HCT116 (cell line): ENCODE measurements around the gene VEZF1. TPM values are rescaled to one million over a fixed set of nuclear protein-coding genes. Genes with fewer than 3 reads are reported as not detected.

Experiments used
- ATAC-seq: fragments of 200-7000 bp; cut with Tn5 transposase; 2 replicates; pipeline ENCODE4 v1.9.1; 2020; ENCODE audit warnings: mild to moderate bottlenecking, moderate library complexity
- BruUV-seq: library from RNA; stranded (reverse); fragments of 400-500 nt; replicated peaks from 2 replicates; lab custom pipeline; 2021; lab: Mats Ljungman, UMichigan
- CTCF ChIA-PET: fragments of 300-600 bp; sonication (Branson Sonifier 250); formaldehyde crosslinking; loops from one replicate; lab custom pipeline; 2021; ENCODE audit warnings: antibody characterized with exemption; lab: Charles Lee
- POLR2A ChIA-PET: fragments of 300-600, 350-600 bp; sonication (Branson Sonifier 250); formaldehyde crosslinking; loops from one replicate; lab custom pipeline; 2021; ENCODE audit warnings: antibody characterized with exemption; lab: Charles Lee
- RAD21 ChIA-PET, 2 experiments: fragments of 300-600 bp; sonication (Branson Sonifier 250); formaldehyde crosslinking; loops; one replicate each; lab custom pipeline; 2023; ENCODE audit warnings: low total read pairs in 2 of 2; ENCODE audit not compliant: uncharacterized antibody in 2 of 2, unreplicated experiment in 2 of 2, low non-redundant PET in 1 of 2; lab: Charles Lee
- DNase-seq: peaks from one replicate; pipeline ENCODE4 v3.0.0-alpha.2; 2010; ENCODE audit warnings: low read depth, low spot score
- H2AFZ ChIP-seq: fragments of 200-600 bp; shearing (Covaris generic), sonication (generic); 2 replicates; pipeline ENCODE4 v1.6.1; 2017; ENCODE audit warnings: low read depth, mixed run types, mixed read lengths, antibody characterized with exemption, low read length; ENCODE audit not compliant: poor library complexity, severe bottlenecking
- H3K27ac ChIP-seq: 2 replicates; pipeline ENCODE4 v1.5.1; 2012; ENCODE audit warnings: low read depth, low read length
- H3K27me3 ChIP-seq: fragments of 200-600 bp; sonication (generic); 2 replicates; pipeline ENCODE4 v1.6.1; 2016; ENCODE audit warnings: mixed run types, low read length, mixed read lengths; ENCODE audit not compliant: insufficient read depth
- H3K36me3 ChIP-seq, 2 experiments: fragments of 200-500 bp in 1 of 2; fragments of 200-600 bp in 1 of 2; sonication (Bioruptor generic) in 1 of 2; sonication (generic) in 1 of 2; 2 replicates each; pipeline versions ENCODE4 v1.5.1 to v1.6.1; 2014 to 2016; ENCODE audit warnings: low read length in 2 of 2, inconsistent platforms in 1 of 2, mixed read lengths in 1 of 2, mixed run types in 1 of 2; ENCODE audit not compliant: insufficient read depth in 2 of 2, control insufficient read depth in 1 of 2
- H3K4me1 ChIP-seq, 2 experiments: fragments of 200-600 bp in 1 of 2; sonication (generic) in 1 of 2; 2 replicates each; pipeline versions ENCODE4 v1.5.1 to v1.6.1; 2012 to 2017; ENCODE audit warnings: low read length in 2 of 2, inconsistent platforms in 1 of 2, mild to moderate bottlenecking in 1 of 2, mixed read lengths in 1 of 2, mixed run types in 1 of 2, moderate library complexity in 1 of 2; ENCODE audit not compliant: insufficient read depth in 2 of 2, control insufficient read depth in 1 of 2
- H3K4me2 ChIP-seq: fragments of 200-600 bp; sonication (generic); 2 replicates; pipeline ENCODE4 v1.6.1; 2017; ENCODE audit warnings: mixed run types, low read length, mixed read lengths
- H3K4me3 ChIP-seq, 2 experiments: fragments of 200-600 bp in 1 of 2; sonication (generic) in 1 of 2; replicated peaks in 1 of 2; 2 replicates each; pipeline ENCODE4 v1.5.1; 2011 to 2016; ENCODE audit warnings: low read length in 2 of 2, control low read depth in 1 of 2, low read depth in 1 of 2, mild to moderate bottlenecking in 1 of 2, mixed read lengths in 1 of 2, mixed run types in 1 of 2
- H3K79me2 ChIP-seq: fragments of 200-600 bp; sonication (generic); 2 replicates; pipeline ENCODE4 v1.6.1; 2017; ENCODE audit warnings: mild to moderate bottlenecking, mixed run types, low read length, moderate library complexity, mixed read lengths; ENCODE audit not compliant: insufficient read depth
- H3K9ac ChIP-seq: fragments of 200-600 bp; sonication (generic); 2 replicates; pipeline ENCODE4 v1.6.1; 2016; ENCODE audit warnings: low read length, mixed read lengths
- H3K9me2 ChIP-seq: fragments of 200-600 bp; sonication (generic), shearing (Covaris generic); 2 replicates; pipeline ENCODE4 v1.6.1; 2017; ENCODE audit warnings: mixed run types, mild to moderate bottlenecking, moderate library complexity; ENCODE audit not compliant: insufficient read depth
- H3K9me3 ChIP-seq, 2 experiments: fragments of 200-500 bp in 1 of 2; fragments of 200-600 bp in 1 of 2; sonication (Bioruptor generic) in 1 of 2; sonication (generic) in 1 of 2; 2 replicates each; pipeline ENCODE4 v1.6.1; 2014 to 2017; ENCODE audit warnings: low read length in 2 of 2, mixed read lengths in 2 of 2, inconsistent platforms in 1 of 2, low read depth in 1 of 2, mild to moderate bottlenecking in 1 of 2, mixed run types in 1 of 2, moderate library complexity in 1 of 2; ENCODE audit not compliant: control insufficient read depth in 1 of 2, insufficient read depth in 1 of 2
- H4K20me1 ChIP-seq: fragments of 200-600 bp; sonication (generic), shearing (Covaris generic); 2 replicates; pipeline ENCODE4 v1.6.1; 2017; ENCODE audit warnings: mixed run types, mild to moderate bottlenecking, moderate library complexity; ENCODE audit not compliant: insufficient read depth
- CBX3 ChIP-seq: IDR thresholded peaks from 2 replicates; pipeline ENCODE4 v1.6.1; 2012; ENCODE audit warnings: low read depth
- POLR2AphosphoS5 ChIP-seq: IDR thresholded peaks from 2 replicates; pipeline ENCODE4 v1.6.1; 2011; ENCODE audit warnings: mild to moderate bottlenecking, low read depth, low read length, moderate library complexity
- RAD21 ChIP-seq: IDR thresholded peaks from 2 replicates; pipeline ENCODE4 v1.6.1; 2012; ENCODE audit warnings: low read depth, mild to moderate bottlenecking
- SIN3A ChIP-seq: IDR thresholded peaks from 2 replicates; pipeline ENCODE4 v1.6.1; 2012; ENCODE audit warnings: low read depth
- TCF7L2 ChIP-seq: IDR thresholded peaks from 2 replicates; pipeline ENCODE4 v1.7.0; 2011; ENCODE audit warnings: borderline replicate concordance, inconsistent platforms; ENCODE audit not compliant: insufficient read depth, insufficient read length; ENCODE audit errors: extremely low read depth
- ZFX ChIP-seq: fragments of 450-650 bp; IDR thresholded peaks from 2 replicates; pipeline ENCODE4 v1.6.1; 2017
- intact Hi-C: fragments of 100-400 bp; cut with micrococcal nuclease; formaldehyde crosslinking; loops from 2 replicates; pipeline ENCODE4 v1.10.0; 2022
- total RNA-seq: library from RNA; stranded (reverse); gene quantifications from one replicate; pipeline ENCODE4 v1.2.1, GENCODE V29; 2021; ENCODE audit not compliant: unreplicated experiment
- TF ChIP-seq, protein P1 (sequence below): IDR thresholded peaks from 2 replicates; pipeline ENCODE4 v1.6.1; 2012
- TF ChIP-seq, protein P2 (sequence below): IDR thresholded peaks from 2 replicates; pipeline ENCODE4 v1.6.1; 2012
- TF ChIP-seq, protein P3 (sequence below), 3 experiments: fragments of 200-600 bp in 1 of 3; sonication (generic) in 1 of 3; IDR thresholded peaks in 2 of 3; conservative IDR thresholded peaks in 1 of 3; 2 replicates each; pipeline ENCODE4 v1.5.1; 2012 to 2017; ENCODE audit warnings: low read depth in 2 of 3, low read length in 2 of 3, antibody characterized with exemption in 1 of 3, borderline replicate concordance in 1 of 3, control low read depth in 1 of 3, mild to moderate bottlenecking in 1 of 3, mixed read lengths in 1 of 3, mixed run types in 1 of 3, moderate library complexity in 1 of 3; ENCODE audit not compliant: insufficient read depth in 1 of 3

Gene VEZF1
- total RNA-seq, 1 experiment from 2014 or later = 70.2 TPM

DNA sequence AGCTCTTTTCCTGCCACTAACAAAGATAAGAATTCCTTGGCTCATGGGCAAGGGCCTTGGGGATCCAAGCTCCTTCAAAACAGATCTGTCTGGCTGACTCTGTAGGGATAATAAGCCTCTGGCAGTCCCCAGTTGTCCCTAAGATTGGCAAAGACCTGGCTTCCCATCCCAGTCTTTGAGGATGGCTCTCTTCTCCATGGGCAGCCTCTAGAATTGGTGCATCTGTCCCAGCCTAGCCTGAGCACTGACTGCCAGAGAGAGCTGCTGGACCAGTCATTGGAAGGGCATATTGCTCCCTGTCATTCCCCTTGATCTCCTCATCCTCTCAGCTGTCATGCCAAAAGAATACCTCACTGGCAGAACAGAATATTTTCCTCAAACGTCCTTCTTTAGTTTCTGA, 19.6 kb downstream of the VEZF1 start (continued):
- TF ChIP-seq, protein P1, sequence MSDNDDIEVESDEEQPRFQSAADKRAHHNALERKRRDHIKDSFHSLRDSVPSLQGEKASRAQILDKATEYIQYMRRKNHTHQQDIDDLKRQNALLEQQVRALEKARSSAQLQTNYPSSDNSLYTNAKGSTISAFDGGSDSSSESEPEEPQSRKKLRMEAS = no peak
- no peak for TF ChIP-seq ZFX
- no peak for TF ChIP-seq POLR2AphosphoS5

DNA sequence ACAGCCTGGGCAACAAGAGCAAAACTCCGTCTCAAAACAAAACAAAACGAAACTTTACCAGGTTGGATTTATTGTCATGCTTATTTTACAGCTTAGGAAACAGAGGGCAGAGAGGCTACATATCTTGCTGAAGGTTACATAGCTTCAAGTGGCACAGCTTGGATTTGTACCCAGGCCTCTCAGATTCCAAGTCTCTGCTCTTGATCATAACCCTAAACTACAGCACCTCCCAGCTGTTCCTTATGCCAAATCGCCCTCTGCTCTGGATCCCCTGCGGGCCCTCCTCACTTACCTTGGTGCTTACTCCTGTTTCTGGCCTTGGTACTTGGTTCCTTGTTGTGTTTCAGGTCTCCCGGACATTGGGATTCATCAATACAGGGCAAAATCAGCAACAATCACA, 21.2 kb downstream of the VEZF1 start:
- Histone ChIP-seq H3K4me2 (no peak overlapping the region), H3K4me1 (peaks cover 0 to 7% of the 10 kb centered on the region in 2 experiments; a peak in 1 of 4 replicates), H3K4me3 (no peak overlapping the region), H3K27me3 (no peaks in the 10 kb centered on the region), H3K9me3 (no peaks in the 10 kb centered on the region), H3K9ac (no peak overlapping the region), H2AFZ (no peak overlapping the region), H4K20me1 (no peaks in the 10 kb centered on the region), H3K79me2 (no peaks in the 10 kb centered on the region), H3K36me3 (no peaks in the 10 kb centered on the region), H3K9me2 (no peaks in the 10 kb centered on the region), H3K27ac (no peak overlapping the region)
- DNase-seq = no peak
- ATAC-seq = 0 out of 2 replicates have a peak, but pooled peaks have one; percentile 30
- CTCF ChIA-PET = interaction anchor here (0.7 kb wide), 1 partner anchor 11 kb away, joined by 4 read pairs; the partner anchor contains the start of gene CUEDC1
- no peak for TF ChIP-seq CBX3
- TF ChIP-seq, protein P2, sequence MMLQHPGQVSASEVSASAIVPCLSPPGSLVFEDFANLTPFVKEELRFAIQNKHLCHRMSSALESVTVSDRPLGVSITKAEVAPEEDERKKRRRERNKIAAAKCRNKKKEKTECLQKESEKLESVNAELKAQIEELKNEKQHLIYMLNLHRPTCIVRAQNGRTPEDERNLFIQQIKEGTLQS = no peak
- no peak for TF ChIP-seq SIN3A
- peak; percentile 53 for TF ChIP-seq RAD21
- TF ChIP-seq, protein P3, sequence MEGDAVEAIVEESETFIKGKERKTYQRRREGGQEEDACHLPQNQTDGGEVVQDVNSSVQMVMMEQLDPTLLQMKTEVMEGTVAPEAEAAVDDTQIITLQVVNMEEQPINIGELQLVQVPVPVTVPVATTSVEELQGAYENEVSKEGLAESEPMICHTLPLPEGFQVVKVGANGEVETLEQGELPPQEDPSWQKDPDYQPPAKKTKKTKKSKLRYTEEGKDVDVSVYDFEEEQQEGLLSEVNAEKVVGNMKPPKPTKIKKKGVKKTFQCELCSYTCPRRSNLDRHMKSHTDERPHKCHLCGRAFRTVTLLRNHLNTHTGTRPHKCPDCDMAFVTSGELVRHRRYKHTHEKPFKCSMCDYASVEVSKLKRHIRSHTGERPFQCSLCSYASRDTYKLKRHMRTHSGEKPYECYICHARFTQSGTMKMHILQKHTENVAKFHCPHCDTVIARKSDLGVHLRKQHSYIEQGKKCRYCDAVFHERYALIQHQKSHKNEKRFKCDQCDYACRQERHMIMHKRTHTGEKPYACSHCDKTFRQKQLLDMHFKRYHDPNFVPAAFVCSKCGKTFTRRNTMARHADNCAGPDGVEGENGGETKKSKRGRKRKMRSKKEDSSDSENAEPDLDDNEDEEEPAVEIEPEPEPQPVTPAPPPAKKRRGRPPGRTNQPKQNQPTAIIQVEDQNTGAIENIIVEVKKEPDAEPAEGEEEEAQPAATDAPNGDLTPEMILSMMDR (IDR thresholded peaks at IDR 0.05 in 2 of 3, conservative IDR thresholded peaks at IDR 0.05 in 1 of 3; ENCODE audit: borderline replicate concordance in 1 of 3, insufficient read depth in 1 of 3, low read depth in 2 of 3, low read length in 2 of 3) = peak in 1 of 3 experiments; percentile 18; a peak in 1 of 6 replicates
- no peak for TF ChIP-seq TCF7L2
- intact Hi-C loops = no loop called here
- BruUV-seq = no TSS peak
- RAD21 ChIA-PET = interaction anchor here in 1 of 2 experiments (0.7 kb wide), 1 partner anchor 107 kb away, joined by 3 read pairs; no protein-coding TSS in a partner anchor
- POLR2A ChIA-PET = interaction anchor here (1.4 kb wide), 1 partner anchor 11 kb away, joined by 4 read pairs; the partner anchor contains the start of gene CUEDC1
